ENCODE data around the gene LINC00237. TPM values are rescaled to one million over a fixed set of nuclear protein-coding genes. Genes with fewer than 3 reads are reported as not detected.

Gene LINC00237
- total RNA-seq, 3 donors from 2014 or later, result not detected

DNA sequence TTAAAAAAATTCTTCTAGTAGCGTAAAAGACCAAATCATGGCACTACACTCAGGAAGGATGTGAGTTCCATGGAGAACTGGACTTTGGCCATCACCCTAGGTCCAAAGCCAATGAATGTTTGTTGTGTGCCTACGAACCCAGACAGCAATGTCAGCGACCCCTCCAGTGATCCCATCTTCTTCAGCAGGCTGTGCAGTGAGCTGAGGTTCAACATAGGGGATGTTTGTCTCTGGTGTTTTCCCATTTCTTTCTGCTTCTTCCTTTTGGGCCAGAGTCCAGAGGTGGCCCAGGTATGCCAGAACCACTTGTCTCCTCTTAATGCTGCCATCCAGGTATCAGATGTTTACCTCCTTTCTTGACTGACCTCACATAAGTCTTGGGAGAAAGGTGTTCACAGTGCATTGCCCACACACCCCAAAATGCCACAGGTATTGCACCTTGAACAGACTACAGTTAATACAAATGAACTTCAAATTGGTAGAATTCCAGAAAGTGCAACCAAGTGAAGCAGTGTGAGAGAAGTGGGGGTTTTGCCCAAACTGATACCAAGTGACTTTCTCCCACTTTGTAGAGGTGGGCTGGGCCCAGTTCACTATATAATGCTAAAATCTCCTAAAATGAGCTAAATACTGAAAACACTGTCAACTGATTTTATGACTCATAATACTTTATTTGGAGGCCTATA is 33.9 kb upstream of the LINC00237 start:
- ATAC-seq, result no peak
- intact Hi-C loops (cut with DNase I, micrococcal nuclease), result no loop called here
- no peak for TF ChIP-seq CTCF (IDR thresholded peaks at IDR 0.05)
- no peak overlapping the region for H3K4me3 ChIP-seq
- no peaks in the 10 kb centered on the region for H3K36me3 ChIP-seq (ENCODE audit: low read depth)
- H3K4me1 ChIP-seq (ENCODE audit: low read depth), result no peaks in the 10 kb centered on the region
- no peaks in the 10 kb centered on the region for H3K9me3 ChIP-seq
- DNase-seq, result no peak

- no peak for DNase-seq
- Histone ChIP-seq H3K9me3 (no peaks in the 10 kb centered on the region), H3K4me3 (no peak overlapping the region), H3K36me3 (ENCODE audit: low read depth) (no peaks in the 10 kb centered on the region), H3K4me1 (ENCODE audit: low read depth) (no peaks in the 10 kb centered on the region)
- intact Hi-C loops (cut with DNase I, micrococcal nuclease), result no loop called here
- no peak for ATAC-seq
- TF ChIP-seq CTCF (IDR thresholded peaks at IDR 0.05), result no peak
Measured at GRCh38 chr20:21137078-21137477, 30.9 kb upstream of the LINC00237 start.

GRCh38 chr20:21136015-21136732 is 30.0 kb upstream of the LINC00237 start:
- H3K4me3 ChIP-seq, result no peak overlapping the region
- DNase-seq, result no peak
- no peaks in the 10 kb centered on the region for H3K36me3 ChIP-seq (ENCODE audit: low read depth)
- no peaks in the 10 kb centered on the region for H3K4me1 ChIP-seq (ENCODE audit: low read depth)
- ATAC-seq, result no peak
- no peak for TF ChIP-seq CTCF (IDR thresholded peaks at IDR 0.05)
- no peaks in the 10 kb centered on the region for H3K9me3 ChIP-seq
- intact Hi-C loops (cut with DNase I, micrococcal nuclease), result no loop called here

DNA sequence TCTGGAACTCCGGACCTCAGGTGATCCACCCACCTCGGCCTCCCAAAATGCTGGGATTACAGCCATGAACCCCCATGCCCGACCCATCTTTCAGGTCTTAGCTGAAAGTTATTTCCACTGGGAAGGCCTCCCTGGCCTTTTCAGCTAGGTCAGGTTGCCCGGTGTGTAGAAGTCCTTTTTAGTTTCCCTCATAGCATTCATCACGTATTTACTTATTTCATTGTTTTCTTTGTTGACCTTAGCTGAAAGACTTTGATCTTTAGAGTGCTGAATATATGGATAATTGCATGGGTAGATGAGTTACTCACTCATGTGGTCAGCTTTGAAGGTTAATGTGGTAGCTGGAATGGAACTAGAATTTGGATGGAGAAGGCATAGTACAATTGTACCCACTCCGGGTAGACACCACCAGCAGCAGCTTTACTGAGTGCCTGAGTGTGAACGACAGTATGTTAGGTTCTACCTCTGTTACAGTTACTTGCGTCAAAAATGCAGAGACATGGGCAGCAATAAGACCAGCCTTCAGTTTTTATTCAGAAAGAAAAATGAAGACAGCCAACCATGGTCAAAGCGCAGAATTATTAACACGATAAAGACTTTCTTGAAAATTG is 28.8 kb upstream of the LINC00237 start:
- Histone ChIP-seq H3K4me1 (ENCODE audit: low read depth) (no peaks in the 10 kb centered on the region), H3K36me3 (ENCODE audit: low read depth) (no peaks in the 10 kb centered on the region), H3K4me3 (no peak overlapping the region), H3K9me3 (no peaks in the 10 kb centered on the region)
- no peak for TF ChIP-seq CTCF (IDR thresholded peaks at IDR 0.05)
- intact Hi-C loops (cut with DNase I, micrococcal nuclease), result no loop called here
- DNase-seq, result no peak
- ATAC-seq, result no peak

- ATAC-seq, result no peak
- no peak overlapping the region for H3K4me3 ChIP-seq
- no peak for TF ChIP-seq CTCF (IDR thresholded peaks at IDR 0.05)
Measured at GRCh38 chr20:21133917-21134622, 27.9 kb upstream of the LINC00237 start.

More at GRCh38 chr20:21133917-21134622, 27.9 kb upstream of the LINC00237 start:
- Histone ChIP-seq H3K9me3 (no peaks in the 10 kb centered on the region), H3K4me1 (ENCODE audit: low read depth) (no peaks in the 10 kb centered on the region), H3K36me3 (ENCODE audit: low read depth) (no peaks in the 10 kb centered on the region)
- intact Hi-C loops (cut with DNase I, micrococcal nuclease), result no loop called here
- no peak for DNase-seq

Data from mucosa of descending colon (tissue), 3 donors.